CD4-positive, alpha-beta T cell treated with Interferon gamma for 1 hour (primary cell): ENCODE results near the gene OR6A2.
A peak's percentile ranks its signal among the peaks of the same experiment; 100 is the strongest.

Experiments
- DNase-seq: peaks from one replicate; pipeline ENCODE4 v3.0.0-alpha.2; 2020

Gene OR6A2

GRCh38 chr11:6755303-6755952 lies 44.1 kb downstream of the OR6A2 start:
- DNase-seq: no peak

- DNase-seq: no peak
Measured at GRCh38 chr11:6747097-6747668, 52.3 kb downstream of the OR6A2 start.

GRCh38 chr11:6746626-6747025 lies 52.9 kb downstream of the OR6A2 start:
- no peak for DNase-seq

- DNase-seq: peak; percentile 47
Measured at GRCh38 chr11:6746086-6746618, 53.3 kb downstream of the OR6A2 start.

- DNase-seq: no peak
Measured at GRCh38 chr11:6745465-6746015, 53.9 kb downstream of the OR6A2 start.

GRCh38 chr11:6745018-6745417 lies 54.5 kb downstream of the OR6A2 start:
- DNase-seq: no peak

GRCh38 chr11:6742260-6742659 lies 57.2 kb downstream of the OR6A2 start:
- no peak for DNase-seq
